ENCODE measurements around the gene ACOT7.

DNA sequence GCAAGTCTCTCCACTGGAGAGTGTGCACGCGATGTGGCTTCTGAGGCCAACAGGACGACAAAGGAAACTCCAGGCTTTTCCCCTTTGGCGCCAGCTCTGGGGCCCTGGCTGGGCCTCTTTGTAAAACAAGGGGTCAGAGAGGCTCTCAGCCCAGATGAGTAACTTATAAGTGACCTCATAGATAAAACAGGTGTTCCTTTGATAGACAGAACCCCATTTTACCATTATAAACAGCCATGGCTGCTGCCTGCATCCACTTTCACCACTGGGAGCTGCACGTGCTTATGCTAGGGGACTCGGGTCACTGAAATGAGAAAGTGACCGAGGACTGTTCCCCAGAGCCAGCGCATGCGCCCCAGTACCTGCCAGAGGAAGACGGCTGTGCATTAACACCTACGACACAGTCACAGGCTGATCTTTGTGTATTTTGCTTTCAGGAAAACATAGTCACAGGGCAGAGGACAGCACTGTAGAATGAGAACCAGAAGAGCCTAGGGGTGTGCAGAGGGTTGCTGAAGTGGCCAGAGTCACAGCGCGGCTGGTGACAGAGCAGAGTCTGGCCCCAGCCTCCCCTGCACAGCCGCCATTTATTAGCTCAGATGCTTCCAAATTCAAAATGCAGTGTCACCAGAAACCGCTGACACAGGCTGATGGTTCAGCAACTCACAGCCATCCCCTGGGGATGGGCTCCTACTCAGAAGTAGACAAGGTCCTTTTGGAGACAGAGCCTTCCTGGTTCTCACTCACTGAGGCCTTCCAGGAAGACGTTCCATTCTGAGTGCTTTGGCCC, 175.0 kb downstream of the ACOT7 start:
- TF ChIP-seq, protein P1, sequence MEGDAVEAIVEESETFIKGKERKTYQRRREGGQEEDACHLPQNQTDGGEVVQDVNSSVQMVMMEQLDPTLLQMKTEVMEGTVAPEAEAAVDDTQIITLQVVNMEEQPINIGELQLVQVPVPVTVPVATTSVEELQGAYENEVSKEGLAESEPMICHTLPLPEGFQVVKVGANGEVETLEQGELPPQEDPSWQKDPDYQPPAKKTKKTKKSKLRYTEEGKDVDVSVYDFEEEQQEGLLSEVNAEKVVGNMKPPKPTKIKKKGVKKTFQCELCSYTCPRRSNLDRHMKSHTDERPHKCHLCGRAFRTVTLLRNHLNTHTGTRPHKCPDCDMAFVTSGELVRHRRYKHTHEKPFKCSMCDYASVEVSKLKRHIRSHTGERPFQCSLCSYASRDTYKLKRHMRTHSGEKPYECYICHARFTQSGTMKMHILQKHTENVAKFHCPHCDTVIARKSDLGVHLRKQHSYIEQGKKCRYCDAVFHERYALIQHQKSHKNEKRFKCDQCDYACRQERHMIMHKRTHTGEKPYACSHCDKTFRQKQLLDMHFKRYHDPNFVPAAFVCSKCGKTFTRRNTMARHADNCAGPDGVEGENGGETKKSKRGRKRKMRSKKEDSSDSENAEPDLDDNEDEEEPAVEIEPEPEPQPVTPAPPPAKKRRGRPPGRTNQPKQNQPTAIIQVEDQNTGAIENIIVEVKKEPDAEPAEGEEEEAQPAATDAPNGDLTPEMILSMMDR (IDR thresholded peaks at IDR 0.05; ENCODE audit: poor library complexity): no peak
- TF ChIP-seq EZH2 (IDR thresholded peaks at IDR 0.05; ENCODE audit: borderline replicate concordance): no peak
